Measurements from ENCODE around the gene CLDND2.
"Not testable (repeated sequence)": the region's sequence is repeated elsewhere in the genome, so short reads cannot be mapped to it uniquely, and the experiment has no call there.

The CLDND2 gene, protein sequence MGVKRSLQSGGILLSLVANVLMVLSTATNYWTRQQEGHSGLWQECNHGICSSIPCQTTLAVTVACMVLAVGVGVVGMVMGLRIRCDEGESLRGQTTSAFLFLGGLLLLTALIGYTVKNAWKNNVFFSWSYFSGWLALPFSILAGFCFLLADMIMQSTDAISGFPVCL

GRCh38 chr19:51368366-51369282 lies at the start of gene CLDND2:
Gene CLDND2 (minus strand): TSS chr19:51369003. CDS start chr19:51368577, 426 bp downstream.
- Histone ChIP-seq H3K9me2 (replicated peaks; ENCODE audit: control insufficient read depth, low read length) (no peaks in the 10 kb centered on the region), H3K27ac (ENCODE audit: low read depth, low read length) (peak within 1 kb of the TSS; percentile 41)
- TF ChIP-seq, protein P1, sequence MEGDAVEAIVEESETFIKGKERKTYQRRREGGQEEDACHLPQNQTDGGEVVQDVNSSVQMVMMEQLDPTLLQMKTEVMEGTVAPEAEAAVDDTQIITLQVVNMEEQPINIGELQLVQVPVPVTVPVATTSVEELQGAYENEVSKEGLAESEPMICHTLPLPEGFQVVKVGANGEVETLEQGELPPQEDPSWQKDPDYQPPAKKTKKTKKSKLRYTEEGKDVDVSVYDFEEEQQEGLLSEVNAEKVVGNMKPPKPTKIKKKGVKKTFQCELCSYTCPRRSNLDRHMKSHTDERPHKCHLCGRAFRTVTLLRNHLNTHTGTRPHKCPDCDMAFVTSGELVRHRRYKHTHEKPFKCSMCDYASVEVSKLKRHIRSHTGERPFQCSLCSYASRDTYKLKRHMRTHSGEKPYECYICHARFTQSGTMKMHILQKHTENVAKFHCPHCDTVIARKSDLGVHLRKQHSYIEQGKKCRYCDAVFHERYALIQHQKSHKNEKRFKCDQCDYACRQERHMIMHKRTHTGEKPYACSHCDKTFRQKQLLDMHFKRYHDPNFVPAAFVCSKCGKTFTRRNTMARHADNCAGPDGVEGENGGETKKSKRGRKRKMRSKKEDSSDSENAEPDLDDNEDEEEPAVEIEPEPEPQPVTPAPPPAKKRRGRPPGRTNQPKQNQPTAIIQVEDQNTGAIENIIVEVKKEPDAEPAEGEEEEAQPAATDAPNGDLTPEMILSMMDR (IDR thresholded peaks at IDR 0.05; ENCODE audit: low read depth, low read length, poor library complexity, severe bottlenecking) = no peak
- TF ChIP-seq EZH2phosphoT487 (IDR thresholded peaks at IDR 0.05; ENCODE audit: borderline replicate concordance, low read length) = no peak

DNA sequence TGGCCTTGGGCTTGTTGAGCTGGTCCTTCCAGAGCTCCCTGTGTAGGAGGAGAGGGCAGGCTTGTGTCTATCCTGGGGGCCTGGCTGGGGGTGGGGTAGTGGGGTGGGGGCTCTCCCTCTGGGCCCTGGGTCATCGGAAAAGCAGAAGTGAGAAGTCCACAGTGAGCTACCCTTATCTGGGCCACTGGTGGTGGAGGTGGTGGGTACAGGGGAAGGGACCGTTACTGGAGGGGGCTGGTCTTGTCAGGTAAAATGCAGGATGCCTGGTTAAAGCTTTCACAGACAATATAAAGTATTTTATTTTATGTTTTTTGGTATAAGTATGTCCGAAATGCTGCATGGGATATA lies 49.0 kb upstream of the CLDND2 start:
- no peaks in the 10 kb centered on the region for H3K9me2 ChIP-seq (replicated peaks; ENCODE audit: control insufficient read depth, low read length)
- H3K79me2 ChIP-seq (ENCODE audit: control insufficient read depth, low read length) = peaks cover 6% of the 10 kb centered on the region; the same call in 1 of the 2 replicates
- H3K9me3 ChIP-seq (ENCODE audit: control insufficient read depth, insufficient read depth, low read length) = no peaks in the 10 kb centered on the region
- H3K27me3 ChIP-seq (ENCODE audit: control insufficient read depth, low read length) = no peaks in the 10 kb centered on the region
- no peaks in the 10 kb centered on the region for H4K20me1 ChIP-seq (ENCODE audit: control insufficient read depth, insufficient read depth, low read depth, low read length)
- H3K4me2 ChIP-seq (ENCODE audit: low read length) = peak overlapping the region; percentile 78
- TF ChIP-seq, protein P1 (IDR thresholded peaks at IDR 0.05; ENCODE audit: low read depth, low read length, poor library complexity, severe bottlenecking) = no peak
- TF ChIP-seq EZH2phosphoT487 (IDR thresholded peaks at IDR 0.05; ENCODE audit: borderline replicate concordance, low read length) = no peak
- H3F3A ChIP-seq (ENCODE audit: control insufficient read depth, insufficient read depth) = no peaks in the 10 kb centered on the region
- peaks cover 26% of the 10 kb centered on the region for H3K4me1 ChIP-seq (ENCODE audit: control insufficient read depth, low read length)
- H3K4me3 ChIP-seq (ENCODE audit: low read length) = peak overlapping the region; percentile 83
- H3K27ac ChIP-seq (ENCODE audit: low read depth, low read length) = peak overlapping the region; percentile 56
- no peaks in the 10 kb centered on the region for H3K36me3 ChIP-seq (ENCODE audit: control insufficient read depth, low read length)

More at GRCh38 chr19:51368366-51369282, at the start of gene CLDND2:
- H3K79me2 ChIP-seq (ENCODE audit: control insufficient read depth, low read length) = peaks cover 36% of the 10 kb centered on the region
- H3K27me3 ChIP-seq (ENCODE audit: control insufficient read depth, low read length) = no peaks in the 10 kb centered on the region
- peaks cover 31% of the 10 kb centered on the region for H3K4me1 ChIP-seq (ENCODE audit: control insufficient read depth, low read length)
- H3K4me2 ChIP-seq (ENCODE audit: low read length) = peak within 1 kb of the TSS; percentile 92
- H3K9me3 ChIP-seq (ENCODE audit: control insufficient read depth, insufficient read depth, low read length) = no peaks in the 10 kb centered on the region
- H3K36me3 ChIP-seq (ENCODE audit: control insufficient read depth, low read length) = peaks cover 10% of the 10 kb centered on the region; the same call in 1 of the 2 replicates
- no peaks in the 10 kb centered on the region for H3F3A ChIP-seq (ENCODE audit: control insufficient read depth, insufficient read depth)
- no peaks in the 10 kb centered on the region for H4K20me1 ChIP-seq (ENCODE audit: control insufficient read depth, insufficient read depth, low read depth, low read length)
- peak within 1 kb of the TSS; percentile 100 for H3K4me3 ChIP-seq (ENCODE audit: low read length)

- Histone ChIP-seq H3F3A (ENCODE audit: control insufficient read depth, insufficient read depth) (no peaks in the 10 kb centered on the region), H3K27ac (ENCODE audit: low read depth, low read length) (peak within 1 kb of the TSS; percentile 56), H3K4me1 (ENCODE audit: control insufficient read depth, low read length) (peaks cover 26% of the 10 kb centered on the region), H3K36me3 (ENCODE audit: control insufficient read depth, low read length) (no peaks in the 10 kb centered on the region), H3K79me2 (ENCODE audit: control insufficient read depth, low read length) (peaks cover 6% of the 10 kb centered on the region; the same call in 1 of the 2 replicates), H3K4me3 (ENCODE audit: low read length) (peak within 1 kb of the TSS; percentile 83), H3K27me3 (ENCODE audit: control insufficient read depth, low read length) (no peaks in the 10 kb centered on the region), H3K9me3 (ENCODE audit: control insufficient read depth, insufficient read depth, low read length) (no peaks in the 10 kb centered on the region), H3K9me2 (replicated peaks; ENCODE audit: control insufficient read depth, low read length) (no peaks in the 10 kb centered on the region), H3K4me2 (ENCODE audit: low read length) (peak within 1 kb of the TSS; percentile 78), H4K20me1 (ENCODE audit: control insufficient read depth, insufficient read depth, low read depth, low read length) (no peaks in the 10 kb centered on the region)
- no peak for TF ChIP-seq EZH2phosphoT487 (IDR thresholded peaks at IDR 0.05; ENCODE audit: borderline replicate concordance, low read length)
- TF ChIP-seq, protein P1 (IDR thresholded peaks at IDR 0.05; ENCODE audit: low read depth, low read length, poor library complexity, severe bottlenecking) = no peak
Observed at GRCh38 chr19:51417107-51417809, 48.5 kb upstream of the CLDND2 start, which contains the start of gene SIGLEC10. Gene SIGLEC10 (minus strand): TSS chr19:51417642. CDS start chr19:51417581, 61 bp downstream.

GRCh38 chr19:51416422-51416821 lies 47.6 kb upstream of the CLDND2 start:
- H3K79me2 ChIP-seq (ENCODE audit: control insufficient read depth, low read length); H3K27ac ChIP-seq (ENCODE audit: low read depth, low read length): not testable (repeated sequence)
- H3K4me2 ChIP-seq (ENCODE audit: low read length) = peak overlapping the region; percentile 78

More at GRCh38 chr19:51416422-51416821, 47.6 kb upstream of the CLDND2 start:
- H4K20me1 ChIP-seq (ENCODE audit: control insufficient read depth, insufficient read depth, low read depth, low read length); H3K27me3 ChIP-seq (ENCODE audit: control insufficient read depth, low read length); H3K9me3 ChIP-seq (ENCODE audit: control insufficient read depth, insufficient read depth, low read length); H3K9me2 ChIP-seq (replicated peaks; ENCODE audit: control insufficient read depth, low read length); H3K36me3 ChIP-seq (ENCODE audit: control insufficient read depth, low read length); H3F3A ChIP-seq (ENCODE audit: control insufficient read depth, insufficient read depth): not testable (repeated sequence)
- Histone ChIP-seq H3K4me3 (ENCODE audit: low read length) (peak overlapping the region; percentile 83), H3K4me1 (ENCODE audit: control insufficient read depth, low read length) (peaks cover 26% of the 10 kb centered on the region)
